Stimulated activated CD8-positive, alpha-beta memory T cell treated with anti-CD3 and anti-CD28 coated beads, Interleukin-7, amount 100 ng/mL, for 1 hour (primary cell): ENCODE data around the gene NME4.

Experiments used
- DNase-seq, 2 donors: peaks; one replicate each; pipeline ENCODE4 v3.0.0-alpha.2; 2020; ENCODE audit warnings: low read depth in 2 of 2

The NME4 gene

GRCh38 chr16:363766-364490 is 33.1 kb upstream of the NME4 start:
- no peak for DNase-seq

GRCh38 chr16:364595-365491 is 32.2 kb upstream of the NME4 start:
- no peak for DNase-seq

GRCh38 chr16:366476-366875 is 30.5 kb upstream of the NME4 start:
- DNase-seq = no peak

DNA sequence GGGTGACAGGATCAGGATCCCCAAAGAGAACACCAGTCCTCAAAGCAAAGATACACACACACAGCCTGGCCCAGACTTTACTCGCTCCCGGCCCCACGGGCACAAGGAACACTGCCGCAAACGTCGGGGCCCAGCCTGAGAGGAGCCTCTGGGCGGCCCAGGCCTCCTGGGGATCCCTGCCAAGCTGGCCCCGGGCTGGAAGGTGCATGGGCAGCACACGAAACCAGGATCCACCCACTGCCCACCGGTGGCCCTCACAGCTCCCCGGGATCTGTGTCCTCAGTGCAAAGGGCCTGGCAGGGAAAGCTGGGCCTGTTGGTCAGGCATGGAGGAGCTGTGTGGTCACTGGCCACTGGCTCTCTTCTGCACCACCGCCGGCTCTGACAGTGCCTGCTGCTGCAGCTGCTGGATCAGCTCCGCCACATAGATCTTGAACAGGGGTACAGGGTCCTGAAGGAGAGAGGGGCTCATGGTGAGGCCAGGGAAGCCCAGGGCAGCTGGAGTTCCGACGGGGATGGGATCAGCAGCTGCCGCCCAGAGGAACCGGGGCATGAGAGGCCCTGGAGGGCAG is 29.6 kb upstream of the NME4 start:
- DNase-seq = no peak

DNA sequence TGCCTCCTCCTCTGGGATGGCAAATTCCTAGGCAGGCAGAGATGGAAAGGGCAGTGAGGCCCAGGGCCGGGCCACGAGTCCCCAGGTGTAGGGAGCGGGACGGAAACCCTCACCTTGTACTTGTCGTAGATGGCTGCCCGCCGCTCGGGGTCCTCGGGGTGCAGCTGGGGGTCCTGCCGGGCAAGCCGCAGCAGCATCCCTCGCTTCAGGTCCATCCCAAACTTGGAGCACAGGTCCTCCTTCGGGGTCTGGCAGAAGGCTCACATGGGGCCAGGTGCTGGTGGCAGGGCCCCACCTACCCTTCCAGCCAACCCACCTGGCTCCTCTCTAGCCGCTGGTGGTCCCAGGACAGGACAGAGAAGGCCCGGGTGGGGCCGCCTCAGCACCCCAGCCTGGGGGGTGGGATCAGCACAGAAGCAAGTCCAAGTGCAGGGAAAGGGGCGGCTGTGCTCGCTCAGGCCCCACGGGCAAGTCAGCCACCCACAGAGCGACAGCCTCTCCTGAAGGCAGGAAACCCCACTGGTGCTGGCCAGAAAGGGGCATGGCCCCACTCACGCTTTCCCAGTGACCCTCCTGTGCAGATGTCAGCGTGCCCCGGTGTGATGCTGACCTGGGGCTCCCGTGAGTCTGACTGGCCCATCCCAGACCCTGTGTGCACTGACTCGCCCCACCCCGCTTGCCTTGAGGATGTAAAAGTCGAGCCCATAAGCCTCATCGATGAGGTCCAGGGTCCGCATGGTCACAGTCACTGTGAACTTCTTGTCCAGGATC is 28.4 kb upstream of the NME4 start:
- DNase-seq = no peak

GRCh38 chr16:369275-369865 is 27.6 kb upstream of the NME4 start:
- no peak for DNase-seq

DNA sequence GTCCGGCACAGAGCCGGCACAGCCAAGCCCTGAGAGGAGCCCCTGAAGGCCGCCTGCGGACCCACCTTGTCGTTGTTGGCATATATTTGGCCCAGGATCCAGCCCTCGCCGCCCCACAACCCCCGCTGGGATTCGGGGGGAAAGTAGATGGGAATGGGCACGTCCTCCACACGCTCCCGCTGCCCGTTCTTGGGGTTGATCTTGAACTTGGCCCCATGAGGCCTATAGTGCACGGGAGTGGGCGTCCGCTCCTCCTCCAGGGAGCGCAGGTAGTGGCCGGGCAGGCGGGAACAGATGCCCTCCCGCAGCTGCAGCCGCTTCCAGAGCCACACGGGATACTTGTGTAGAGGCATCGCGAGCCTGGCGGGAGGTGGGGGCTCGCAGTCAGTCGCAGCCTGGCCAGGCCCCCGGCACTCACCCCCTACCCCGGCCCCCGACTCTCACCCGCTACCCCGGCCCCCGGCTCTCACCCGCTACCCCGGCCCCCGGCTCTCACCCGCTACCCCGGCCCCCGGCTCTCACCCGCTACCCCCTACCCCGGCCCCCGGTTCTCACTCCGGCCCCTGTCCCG is 27.0 kb upstream of the NME4 start:
- DNase-seq = no peak

DNA sequence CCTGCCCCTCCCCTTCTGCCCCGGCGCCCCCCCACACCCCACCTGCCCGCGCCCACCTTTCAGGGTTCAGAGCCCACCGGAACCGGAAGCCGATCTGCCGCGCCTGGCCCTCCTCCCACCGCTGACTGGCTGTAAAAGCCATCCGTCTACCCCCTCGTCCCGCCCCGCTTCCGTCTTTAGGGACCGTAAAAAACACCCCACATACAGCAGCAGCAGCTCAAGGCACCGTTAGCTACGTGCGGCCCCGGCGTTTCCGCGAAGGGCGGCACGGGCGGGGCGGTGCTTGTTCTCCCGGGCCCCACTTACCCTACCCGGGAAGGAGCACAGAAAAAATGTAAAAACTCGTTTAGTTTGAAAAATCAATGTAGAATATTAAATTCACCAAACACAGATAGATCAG is 26.6 kb upstream of the NME4 start, which contains the start of gene MRPL28:
Gene MRPL28 (minus strand): TSS at position 96 of the 400 bp plus-strand sequence. CDS start 320 bp downstream, outside the sequence.
- peak; percentile 80 to 88 for DNase-seq

DNA sequence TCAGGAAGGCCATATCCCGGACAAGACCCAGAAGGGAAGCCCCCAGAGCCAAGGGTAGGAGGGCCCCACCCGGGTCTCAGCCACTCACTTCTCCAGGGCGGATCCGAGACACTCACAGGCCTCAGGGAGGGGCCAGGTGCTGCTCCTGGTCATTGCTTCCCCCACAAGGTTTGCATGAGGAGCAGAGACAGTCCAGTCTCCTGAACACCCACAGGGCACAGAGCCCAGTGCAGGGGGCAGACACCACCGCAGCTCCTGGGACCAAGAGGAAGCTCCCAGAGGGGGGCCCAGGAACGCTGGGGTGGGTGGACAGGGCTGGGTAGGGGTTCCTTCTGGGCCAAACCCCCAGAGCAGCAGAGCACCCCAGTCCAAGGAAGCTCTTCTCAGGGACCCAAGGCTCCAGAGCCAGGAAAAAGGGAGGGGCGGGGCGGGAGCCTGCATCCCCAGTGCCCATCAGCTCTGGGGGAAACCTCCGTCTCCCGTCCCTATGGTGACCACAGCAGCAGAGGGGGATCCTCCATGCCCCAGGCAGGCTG is 26.0 kb upstream of the NME4 start:
- DNase-seq = no peak

GRCh38 chr16:371515-372301 is 25.3 kb upstream of the NME4 start:
- DNase-seq = no peak

GRCh38 chr16:372302-372983 is 24.6 kb upstream of the NME4 start:
- DNase-seq = no peak

- DNase-seq = no peak
Measured at GRCh38 chr16:373020-373598, 23.9 kb upstream of the NME4 start.

GRCh38 chr16:373848-374615 is 23.0 kb upstream of the NME4 start:
- no peak for DNase-seq

GRCh38 chr16:374616-374926 is 22.4 kb upstream of the NME4 start:
- DNase-seq = no peak

DNA sequence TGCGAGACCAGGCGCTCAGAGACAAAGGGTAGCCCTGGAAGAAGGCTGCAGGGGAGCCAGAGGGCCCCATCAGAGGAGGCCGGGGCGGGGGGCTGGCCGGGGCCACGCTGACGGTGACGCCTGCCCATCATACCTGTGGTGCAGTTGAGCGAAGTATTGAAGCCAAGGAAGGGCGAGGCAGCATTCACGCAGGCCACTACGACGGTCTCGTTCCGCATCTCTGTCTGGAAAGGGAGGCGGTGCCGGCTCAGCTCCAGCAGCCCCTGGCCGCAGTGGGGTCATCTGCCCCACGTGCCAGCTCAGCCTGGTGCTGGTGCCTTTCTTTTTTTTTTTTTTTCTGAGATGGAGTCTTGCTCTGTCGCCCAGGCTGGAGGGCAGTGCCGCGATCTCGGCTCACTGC is 21.8 kb upstream of the NME4 start:
- DNase-seq = no peak

GRCh38 chr16:375927-376816 is 20.8 kb upstream of the NME4 start:
- no peak for DNase-seq

GRCh38 chr16:376817-377418 is 20.1 kb upstream of the NME4 start:
- no peak for DNase-seq
